ENCODE measurements around the gene SLC2A4RG.

The SLC2A4RG gene

DNA sequence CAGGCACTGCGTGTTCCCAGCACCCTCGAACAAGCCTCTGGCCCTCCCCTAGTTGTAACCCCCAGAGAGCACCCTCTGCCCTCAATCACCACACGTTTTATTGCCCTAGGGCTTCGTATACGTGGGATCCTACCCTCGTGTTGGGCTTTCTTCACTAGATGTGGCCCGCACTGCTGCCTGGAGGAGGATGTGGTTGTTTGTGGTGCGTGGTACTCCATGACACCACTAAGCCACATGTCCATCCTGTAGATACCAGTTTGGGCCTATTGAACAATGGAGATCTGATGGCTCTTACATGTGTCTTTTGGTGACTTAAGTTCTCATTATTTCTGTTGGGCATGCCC, 17.0 kb downstream of the SLC2A4RG start:
- no peak overlapping the region for H3K4me3 ChIP-seq (ENCODE audit: low read depth, low read length)
- H3K36me3 ChIP-seq (replicated peaks): no peaks in the 10 kb centered on the region
- TF ChIP-seq, protein P1, sequence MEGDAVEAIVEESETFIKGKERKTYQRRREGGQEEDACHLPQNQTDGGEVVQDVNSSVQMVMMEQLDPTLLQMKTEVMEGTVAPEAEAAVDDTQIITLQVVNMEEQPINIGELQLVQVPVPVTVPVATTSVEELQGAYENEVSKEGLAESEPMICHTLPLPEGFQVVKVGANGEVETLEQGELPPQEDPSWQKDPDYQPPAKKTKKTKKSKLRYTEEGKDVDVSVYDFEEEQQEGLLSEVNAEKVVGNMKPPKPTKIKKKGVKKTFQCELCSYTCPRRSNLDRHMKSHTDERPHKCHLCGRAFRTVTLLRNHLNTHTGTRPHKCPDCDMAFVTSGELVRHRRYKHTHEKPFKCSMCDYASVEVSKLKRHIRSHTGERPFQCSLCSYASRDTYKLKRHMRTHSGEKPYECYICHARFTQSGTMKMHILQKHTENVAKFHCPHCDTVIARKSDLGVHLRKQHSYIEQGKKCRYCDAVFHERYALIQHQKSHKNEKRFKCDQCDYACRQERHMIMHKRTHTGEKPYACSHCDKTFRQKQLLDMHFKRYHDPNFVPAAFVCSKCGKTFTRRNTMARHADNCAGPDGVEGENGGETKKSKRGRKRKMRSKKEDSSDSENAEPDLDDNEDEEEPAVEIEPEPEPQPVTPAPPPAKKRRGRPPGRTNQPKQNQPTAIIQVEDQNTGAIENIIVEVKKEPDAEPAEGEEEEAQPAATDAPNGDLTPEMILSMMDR (IDR thresholded peaks at IDR 0.05; ENCODE audit: low read depth, low read length, missing control alignments): no peak
- in situ Hi-C loops (cut with HindIII; ENCODE audit: low pct_ligation_motif_present, low sequenced_read_pairs): no loop called here
- no peaks in the 10 kb centered on the region for H3K27me3 ChIP-seq (replicated peaks)
- no peak for DNase-seq
- H3K27ac ChIP-seq: no peak overlapping the region

DNA sequence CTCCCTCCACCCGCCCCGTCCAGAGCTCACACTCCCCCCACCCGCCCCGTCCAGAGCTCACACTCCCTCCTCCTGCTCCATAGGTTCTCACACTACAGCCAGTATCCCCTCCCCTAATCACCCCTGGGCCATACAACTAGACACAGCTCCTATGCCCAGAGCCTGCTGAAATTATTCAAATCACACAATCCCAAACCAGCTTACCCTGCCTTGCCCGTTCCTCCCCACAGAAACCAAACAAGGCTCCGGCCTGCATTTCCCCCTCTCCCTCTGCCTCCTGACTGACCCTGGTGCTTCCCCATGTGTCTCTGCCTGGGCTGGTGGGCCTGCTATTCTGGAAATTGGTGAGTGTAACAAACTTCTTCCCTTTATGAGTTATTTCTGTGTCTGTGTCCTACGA, 18.6 kb downstream of the SLC2A4RG start:
- H3K27me3 ChIP-seq (replicated peaks): no peaks in the 10 kb centered on the region
- no peak overlapping the region for H3K27ac ChIP-seq
- TF ChIP-seq, protein P1 (IDR thresholded peaks at IDR 0.05; ENCODE audit: low read depth, low read length, missing control alignments): no peak
- H3K36me3 ChIP-seq (replicated peaks): no peaks in the 10 kb centered on the region
- in situ Hi-C loops (cut with HindIII; ENCODE audit: low pct_ligation_motif_present, low sequenced_read_pairs): no loop called here
- no peak overlapping the region for H3K4me3 ChIP-seq (ENCODE audit: low read depth, low read length)
- no peak for DNase-seq

DNA sequence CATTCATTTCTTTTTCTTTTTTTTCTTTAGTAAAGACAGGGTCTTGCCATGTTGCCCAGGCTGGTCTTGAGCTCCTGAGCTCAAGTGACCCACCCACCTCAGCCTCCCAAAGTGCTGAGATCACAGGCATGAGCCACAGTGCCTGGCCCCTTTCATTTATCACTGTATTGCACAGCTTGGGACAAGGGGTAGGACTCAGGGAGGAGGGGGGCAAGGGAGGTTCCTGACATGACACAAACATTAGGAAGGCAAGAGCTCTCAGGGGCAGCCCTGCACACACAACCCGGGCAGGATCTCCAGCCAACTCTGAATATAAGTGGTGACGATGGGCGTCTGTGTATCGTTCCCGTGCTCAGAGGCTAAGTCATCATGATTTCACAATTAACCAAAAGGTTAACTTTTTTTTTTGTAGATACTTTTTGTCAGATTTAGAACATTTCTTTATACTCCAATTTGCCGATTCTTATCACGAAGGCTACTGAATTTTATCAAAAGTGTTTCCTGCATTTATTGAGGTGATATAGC, 19.9 kb downstream of the SLC2A4RG start:
- in situ Hi-C loops (cut with HindIII; ENCODE audit: low pct_ligation_motif_present, low sequenced_read_pairs): no loop called here
- H3K27ac ChIP-seq: no peak overlapping the region
- H3K27me3 ChIP-seq (replicated peaks): no peaks in the 10 kb centered on the region
- DNase-seq: no peak
- no peak overlapping the region for H3K4me3 ChIP-seq (ENCODE audit: low read depth, low read length)
- H3K36me3 ChIP-seq (replicated peaks): no peaks in the 10 kb centered on the region
- TF ChIP-seq, protein P1 (IDR thresholded peaks at IDR 0.05; ENCODE audit: low read depth, low read length, missing control alignments): no peak

DNA sequence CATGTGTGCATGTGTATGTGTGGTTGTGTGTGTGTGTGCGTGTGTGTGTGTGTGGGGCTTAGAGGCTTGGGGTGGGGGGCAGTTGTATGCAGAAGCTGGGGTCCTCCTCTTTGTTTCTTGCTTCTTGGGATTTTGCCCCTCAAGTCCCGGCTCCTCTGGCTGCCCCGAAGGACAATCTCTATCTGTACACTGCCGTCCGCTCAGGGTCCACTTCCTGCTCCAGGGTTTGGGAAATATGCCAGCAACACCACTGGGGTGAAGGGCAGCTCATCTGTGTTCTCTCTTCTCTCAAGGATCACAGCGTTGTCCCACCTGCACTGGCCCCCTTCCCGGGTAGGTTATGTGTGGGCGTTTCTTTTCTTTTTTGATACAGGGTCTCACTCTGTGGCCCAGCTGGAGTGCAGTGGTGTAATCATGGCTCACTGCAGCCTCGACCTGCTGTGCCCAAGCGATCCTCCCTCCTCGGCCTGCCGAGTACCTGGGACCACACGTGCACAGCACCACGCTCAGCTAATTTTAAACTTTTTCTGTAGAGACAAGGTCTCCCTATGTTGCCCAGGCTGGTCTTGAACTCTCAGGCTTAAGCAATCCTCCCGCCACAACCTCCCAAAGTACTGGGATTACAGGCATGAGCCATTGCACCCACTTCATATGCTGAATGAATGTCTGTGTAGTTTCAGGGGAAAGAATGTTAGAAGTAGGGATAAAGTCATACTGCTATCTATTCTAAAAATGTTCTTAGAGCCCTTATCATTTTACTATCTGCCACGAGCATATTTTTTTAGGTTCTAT, 25.7 kb downstream of the SLC2A4RG start:
- TF ChIP-seq, protein P1 (IDR thresholded peaks at IDR 0.05; ENCODE audit: low read depth, low read length, missing control alignments): no peak

DNA sequence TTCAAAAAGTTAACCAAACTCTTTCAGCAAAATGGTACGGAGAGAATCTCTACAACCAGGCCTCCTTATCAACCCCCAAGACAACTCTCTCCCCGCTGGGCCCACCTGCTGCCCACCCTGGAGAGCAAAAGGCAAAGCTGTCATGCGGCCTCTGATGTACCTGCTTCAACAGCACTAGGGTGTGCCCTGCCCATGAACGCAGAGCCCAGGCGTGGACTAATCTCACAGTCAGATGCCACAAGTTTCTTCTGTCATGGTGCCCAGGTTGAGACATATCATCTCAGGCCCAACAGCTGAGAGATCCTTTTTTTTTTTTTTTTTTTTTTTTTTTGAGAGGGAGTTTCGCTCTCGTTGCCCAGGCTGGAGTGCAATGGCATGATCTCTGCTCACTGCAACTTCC, 26.3 kb downstream of the SLC2A4RG start:
- DNase-seq: no peak
- H3K27ac ChIP-seq: no peak overlapping the region
- TF ChIP-seq, protein P1 (IDR thresholded peaks at IDR 0.05; ENCODE audit: low read depth, low read length, missing control alignments): no peak
- in situ Hi-C loops (cut with HindIII; ENCODE audit: low pct_ligation_motif_present, low sequenced_read_pairs): no loop called here
- no peak overlapping the region for H3K4me3 ChIP-seq (ENCODE audit: low read depth, low read length)
- no peaks in the 10 kb centered on the region for H3K36me3 ChIP-seq (replicated peaks)
- H3K27me3 ChIP-seq (replicated peaks): no peaks in the 10 kb centered on the region

More for the DNA sequence above, 25.7 kb downstream of the SLC2A4RG start:
- Histone ChIP-seq H3K27ac (no peak overlapping the region), H3K27me3 (replicated peaks) (no peaks in the 10 kb centered on the region), H3K36me3 (replicated peaks) (no peaks in the 10 kb centered on the region), H3K4me3 (ENCODE audit: low read depth, low read length) (no peak overlapping the region)
- no peak for DNase-seq
- in situ Hi-C loops (cut with HindIII; ENCODE audit: low pct_ligation_motif_present, low sequenced_read_pairs): no loop called here
